Neural progenitor cell (in vitro differentiated cells): Measurements from ENCODE around the gene APBB1. TPM values are rescaled to one million over a fixed set of nuclear protein-coding genes. Genes with fewer than 3 reads are reported as not detected.

Experiments used
- DNase-seq: peaks from one replicate; pipeline ENCODE4 v3.0.0-alpha.2; 2016; ENCODE audit warnings: low spot score
- H2AFZ ChIP-seq: fragments of 200-600 bp; sonication (generic); replicated peaks from 2 replicates; pipeline ENCODE4 v1.6.1; 2016; ENCODE audit warnings: antibody characterized with exemption
- H3F3A ChIP-seq: fragments of 200-600 bp; sonication (generic); 2 replicates; pipeline ENCODE4 v1.6.1; 2016; ENCODE audit warnings: antibody characterized with exemption, low read depth
- H3K27ac ChIP-seq: fragments of 200-600 bp; sonication (generic); 2 replicates; pipeline ENCODE4 v1.5.1; 2016; ENCODE audit warnings: mild to moderate bottlenecking
- H3K27me3 ChIP-seq: fragments of 200-600 bp; sonication (generic); 2 replicates; pipeline ENCODE4 v1.6.1; 2016; ENCODE audit warnings: mild to moderate bottlenecking, moderate library complexity
- H3K36me3 ChIP-seq: fragments of 200-600 bp; sonication (generic); 2 replicates; pipeline ENCODE4 v1.5.1; 2016
- H3K4me1 ChIP-seq: fragments of 200-600 bp; sonication (generic); 2 replicates; pipeline ENCODE4 v1.6.1; 2016; ENCODE audit warnings: mixed run types
- H3K4me2 ChIP-seq: fragments of 200-600 bp; sonication (generic); 2 replicates; pipeline ENCODE4 v1.6.1; 2016
- H3K4me3 ChIP-seq: fragments of 200-600 bp; sonication (generic); 2 replicates; pipeline ENCODE4 v1.5.1; 2016
- H3K79me2 ChIP-seq: fragments of 200-600 bp; sonication (generic); 2 replicates; pipeline ENCODE4 v1.6.1; 2016; ENCODE audit warnings: low read depth
- H3K9ac ChIP-seq: fragments of 200-600 bp; sonication (generic); 2 replicates; pipeline ENCODE4 v1.6.1; 2016
- H3K9me3 ChIP-seq: fragments of 200-600 bp; sonication (generic); 2 replicates; pipeline ENCODE4 v1.5.1; 2016; ENCODE audit warnings: low read depth
- H4K20me1 ChIP-seq: fragments of 200-600 bp; sonication (generic); 2 replicates; pipeline ENCODE4 v1.6.1; 2016; ENCODE audit warnings: low read depth
- H3K27ac Mint-ChIP-seq: 3 replicates; pipeline ENCODE4 v1.8.0; 2021; ENCODE audit warnings: mixed read lengths
- H3K27me3 Mint-ChIP-seq: 2 replicates; pipeline ENCODE4 v1.8.0; 2022; ENCODE audit warnings: low read depth, mild to moderate bottlenecking, inconsistent platforms, moderate library complexity, mixed read lengths; ENCODE audit not compliant: insufficient read depth
- H3K36me3 Mint-ChIP-seq: 3 replicates; pipeline ENCODE4 v1.8.0; 2021; ENCODE audit warnings: mixed read lengths
- H3K4me1 Mint-ChIP-seq: 3 replicates; pipeline ENCODE4 v1.8.0; 2021; ENCODE audit warnings: mixed read lengths
- H3K4me3 Mint-ChIP-seq: 3 replicates; pipeline ENCODE4 v1.8.0; 2021; ENCODE audit warnings: mild to moderate bottlenecking, moderate library complexity, mixed read lengths
- H3K9me3 Mint-ChIP-seq: 3 replicates; pipeline ENCODE4 v1.8.0; 2020; ENCODE audit warnings: mixed read lengths
- EZH2 ChIP-seq: fragments of 200-600 bp; sonication (generic); IDR thresholded peaks from 2 replicates; pipeline ENCODE4 v1.6.1; 2017; ENCODE audit warnings: antibody characterized with exemption, mild to moderate bottlenecking, moderate library complexity
- EZH2phosphoT487 ChIP-seq: fragments of 200-600 bp; sonication (generic); IDR thresholded peaks from 2 replicates; pipeline ENCODE4 v1.6.1; 2017; ENCODE audit warnings: antibody characterized with exemption
- total RNA-seq: library from RNA; depleted of rRNA; stranded (reverse); fragments of >200 nt; gene quantifications from 2 replicates; pipeline ENCODE4 v1.2.3, GENCODE V29; 2015; ENCODE audit warnings: low replicate concordance
- TF ChIP-seq, protein P1 (sequence below): fragments of 200-600 bp; sonication (generic); IDR thresholded peaks from 2 replicates; pipeline ENCODE4 v1.5.1; 2017; ENCODE audit warnings: antibody characterized with exemption, mild to moderate bottlenecking

The APBB1 gene
- total RNA-seq, 1 donor from 2014 or later: 38.5 TPM

DNA sequence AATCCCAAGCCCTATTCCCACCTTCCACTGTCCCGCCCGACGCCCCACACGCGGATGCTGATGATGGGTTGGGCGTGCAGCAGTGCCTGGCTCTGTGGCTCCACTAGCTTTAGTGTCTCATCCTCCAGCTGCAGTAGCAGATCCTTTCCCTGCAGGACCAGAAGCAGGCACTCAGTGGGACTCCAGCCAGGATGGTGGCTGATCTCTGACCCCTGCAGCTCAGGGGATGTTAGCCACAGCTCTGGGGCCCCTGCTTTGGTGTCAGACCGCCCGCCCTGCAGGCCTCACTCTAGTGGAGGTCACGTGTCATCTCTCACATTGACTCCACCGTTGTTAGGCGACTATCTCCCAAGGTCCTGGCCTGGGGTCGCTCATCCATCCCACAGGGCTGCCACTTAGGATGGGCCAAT is 16.8 kb downstream of the APBB1 start:
- no peak overlapping the region for H3K4me3 ChIP-seq
- Mint-ChIP-seq H3K36me3 (peaks cover 27% of the 10 kb centered on the region), H3K27me3 (peaks cover 2% of the 10 kb centered on the region), H3K9me3 (no peaks in the 10 kb centered on the region), H3K4me3 (no peak overlapping the region), H3K27ac (no peak overlapping the region), H3K4me1 (peaks cover 57% of the 10 kb centered on the region)
- H3K4me1 ChIP-seq: peaks cover 10% of the 10 kb centered on the region
- no peaks in the 10 kb centered on the region for H3K27me3 ChIP-seq
- no peaks in the 10 kb centered on the region for H3K9me3 ChIP-seq
- no peak overlapping the region for H3K4me2 ChIP-seq
- H2AFZ ChIP-seq: no peak overlapping the region
- no peaks in the 10 kb centered on the region for H3K79me2 ChIP-seq
- no peak for DNase-seq
- no peak overlapping the region for H3K27ac ChIP-seq
- no peak overlapping the region for H3K9ac ChIP-seq
- peaks cover 25% of the 10 kb centered on the region for H4K20me1 ChIP-seq
- TF ChIP-seq EZH2phosphoT487 (no peak), EZH2 (no peak)
- TF ChIP-seq, protein P1, sequence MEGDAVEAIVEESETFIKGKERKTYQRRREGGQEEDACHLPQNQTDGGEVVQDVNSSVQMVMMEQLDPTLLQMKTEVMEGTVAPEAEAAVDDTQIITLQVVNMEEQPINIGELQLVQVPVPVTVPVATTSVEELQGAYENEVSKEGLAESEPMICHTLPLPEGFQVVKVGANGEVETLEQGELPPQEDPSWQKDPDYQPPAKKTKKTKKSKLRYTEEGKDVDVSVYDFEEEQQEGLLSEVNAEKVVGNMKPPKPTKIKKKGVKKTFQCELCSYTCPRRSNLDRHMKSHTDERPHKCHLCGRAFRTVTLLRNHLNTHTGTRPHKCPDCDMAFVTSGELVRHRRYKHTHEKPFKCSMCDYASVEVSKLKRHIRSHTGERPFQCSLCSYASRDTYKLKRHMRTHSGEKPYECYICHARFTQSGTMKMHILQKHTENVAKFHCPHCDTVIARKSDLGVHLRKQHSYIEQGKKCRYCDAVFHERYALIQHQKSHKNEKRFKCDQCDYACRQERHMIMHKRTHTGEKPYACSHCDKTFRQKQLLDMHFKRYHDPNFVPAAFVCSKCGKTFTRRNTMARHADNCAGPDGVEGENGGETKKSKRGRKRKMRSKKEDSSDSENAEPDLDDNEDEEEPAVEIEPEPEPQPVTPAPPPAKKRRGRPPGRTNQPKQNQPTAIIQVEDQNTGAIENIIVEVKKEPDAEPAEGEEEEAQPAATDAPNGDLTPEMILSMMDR: no peak
- H3F3A ChIP-seq: peaks cover 15% of the 10 kb centered on the region
- H3K36me3 ChIP-seq: no peaks in the 10 kb centered on the region

DNA sequence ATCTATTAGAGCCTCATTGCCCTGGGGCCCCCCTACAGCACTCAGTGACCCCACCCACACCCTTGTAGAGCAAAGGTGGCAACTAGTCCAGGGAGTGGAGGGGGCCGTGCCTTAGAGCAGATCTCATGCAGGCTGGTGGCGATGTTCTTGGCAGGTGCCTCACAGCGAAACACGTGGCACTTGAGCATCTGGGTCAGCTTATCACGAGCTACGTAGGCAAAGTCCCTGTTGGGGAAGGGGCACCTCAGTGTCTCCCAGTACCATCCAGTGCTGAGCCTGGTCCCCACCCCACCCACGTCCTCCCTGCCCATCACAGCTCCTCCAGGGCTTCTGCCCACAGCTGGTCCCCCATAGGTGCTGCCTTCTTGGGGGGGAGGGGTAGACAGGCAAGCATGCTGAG is 17.4 kb downstream of the APBB1 start:
- Mint-ChIP-seq H3K4me3 (no peak overlapping the region), H3K27ac (no peak overlapping the region), H3K4me1 (peaks cover 52% of the 10 kb centered on the region), H3K36me3 (peaks cover 29% of the 10 kb centered on the region), H3K9me3 (no peaks in the 10 kb centered on the region), H3K27me3 (peaks cover 2% of the 10 kb centered on the region)
- H3K4me3 ChIP-seq: no peak overlapping the region
- H3K36me3 ChIP-seq: no peaks in the 10 kb centered on the region
- no peaks in the 10 kb centered on the region for H3K27me3 ChIP-seq
- no peak overlapping the region for H3K4me2 ChIP-seq
- DNase-seq: no peak
- H3F3A ChIP-seq: peaks cover 15% of the 10 kb centered on the region
- H3K4me1 ChIP-seq: peaks cover 10% of the 10 kb centered on the region
- H3K9ac ChIP-seq: no peak overlapping the region
- no peak overlapping the region for H2AFZ ChIP-seq
- TF ChIP-seq, protein P1: no peak
- no peak for TF ChIP-seq EZH2phosphoT487
- no peaks in the 10 kb centered on the region for H3K9me3 ChIP-seq
- H3K79me2 ChIP-seq: no peaks in the 10 kb centered on the region
- no peak overlapping the region for H3K27ac ChIP-seq
- H4K20me1 ChIP-seq: peaks cover 22% of the 10 kb centered on the region

DNA sequence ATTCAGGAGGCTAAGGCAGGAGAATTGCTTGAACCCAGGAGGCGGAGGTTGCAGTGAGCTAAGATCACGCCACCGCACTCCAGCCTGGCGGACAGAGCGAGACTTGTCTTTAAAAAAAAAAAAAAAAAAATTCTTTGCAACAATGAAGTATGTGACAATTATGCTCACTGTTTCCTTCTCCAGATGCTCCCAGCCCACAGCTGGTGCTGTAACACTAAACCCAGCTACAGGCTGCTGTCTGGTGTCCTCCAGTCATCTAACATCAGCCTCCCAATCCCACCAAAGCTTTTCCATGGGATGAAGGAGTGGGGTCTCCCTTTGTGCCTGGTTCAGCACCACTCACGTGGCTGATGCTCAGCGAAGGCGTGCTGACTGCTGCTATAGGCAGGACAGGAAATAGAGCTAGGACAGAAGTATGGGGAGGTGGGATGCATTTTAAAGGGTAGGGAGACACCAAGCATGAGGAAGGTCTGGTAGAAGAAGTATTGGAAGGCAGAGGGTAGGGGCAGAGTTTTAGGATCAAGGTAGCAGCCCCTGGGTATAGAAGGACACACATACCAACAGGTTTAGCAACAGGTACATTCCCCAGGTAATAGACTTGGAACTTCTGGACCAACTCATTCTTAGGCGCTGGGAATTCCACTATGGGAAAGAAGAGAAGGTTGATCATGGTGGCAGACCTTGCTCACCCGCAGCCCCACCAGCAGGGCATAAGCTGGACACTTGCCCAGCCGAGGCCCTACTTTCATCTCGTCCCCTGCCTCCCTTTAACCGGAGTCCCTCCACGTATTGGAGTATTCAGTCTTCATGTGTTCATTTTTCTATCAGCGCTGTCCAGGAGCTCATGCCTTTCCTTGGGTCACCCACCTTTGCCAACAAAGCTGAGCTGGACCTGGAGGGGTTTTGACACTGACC is 18.2 kb downstream of the APBB1 start:
- Histone ChIP-seq H3K4me1 (peaks cover 10% of the 10 kb centered on the region), H3K4me2 (no peak overlapping the region), H3K36me3 (no peaks in the 10 kb centered on the region), H3K79me2 (no peaks in the 10 kb centered on the region), H2AFZ (no peak overlapping the region), H3K27ac (no peak overlapping the region), H3F3A (peaks cover 10% of the 10 kb centered on the region), H3K9me3 (no peaks in the 10 kb centered on the region), H3K27me3 (no peaks in the 10 kb centered on the region), H3K9ac (no peak overlapping the region), H3K4me3 (no peak overlapping the region), H4K20me1 (peaks cover 18% of the 10 kb centered on the region)
- DNase-seq: no peak
- H3K4me1 Mint-ChIP-seq: peaks cover 44% of the 10 kb centered on the region
- H3K27ac Mint-ChIP-seq: no peak overlapping the region
- TF ChIP-seq EZH2 (no peak), EZH2phosphoT487 (no peak)
- H3K36me3 Mint-ChIP-seq: peaks cover 36% of the 10 kb centered on the region
- H3K27me3 Mint-ChIP-seq: peaks cover 5% of the 10 kb centered on the region
- H3K9me3 Mint-ChIP-seq: no peaks in the 10 kb centered on the region
- no peak overlapping the region for H3K4me3 Mint-ChIP-seq

DNA sequence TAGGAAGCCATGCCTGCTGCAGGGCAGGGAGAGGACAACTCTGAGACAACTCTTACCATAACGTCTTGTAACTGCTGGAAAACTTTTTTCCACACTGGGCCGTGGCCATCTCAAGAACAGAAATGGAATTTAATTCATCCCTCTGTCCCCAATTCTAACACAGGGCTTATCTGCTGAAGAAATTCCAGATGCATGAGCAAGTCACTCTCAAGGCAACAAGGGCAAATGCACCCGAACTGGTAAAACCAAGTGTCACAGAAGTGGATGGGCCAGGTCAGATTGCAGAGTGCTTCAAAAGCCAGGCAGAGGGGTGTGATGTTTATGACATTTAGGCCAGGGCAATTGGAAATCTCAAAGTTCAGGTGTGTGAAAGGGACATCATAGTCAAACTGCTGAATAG is 21.3 kb downstream of the APBB1 start:
- Histone ChIP-seq H3K79me2 (no peaks in the 10 kb centered on the region), H3K9me3 (no peaks in the 10 kb centered on the region), H3F3A (no peaks in the 10 kb centered on the region), H3K4me2 (no peak overlapping the region), H2AFZ (no peak overlapping the region), H3K36me3 (no peaks in the 10 kb centered on the region), H3K9ac (no peak overlapping the region), H3K27me3 (no peaks in the 10 kb centered on the region), H4K20me1 (no peaks in the 10 kb centered on the region), H3K4me1 (no peaks in the 10 kb centered on the region), H3K4me3 (no peak overlapping the region), H3K27ac (no peak overlapping the region)
- no peak overlapping the region for H3K4me3 Mint-ChIP-seq
- H3K36me3 Mint-ChIP-seq: peaks cover 37% of the 10 kb centered on the region
- H3K27me3 Mint-ChIP-seq: peaks cover 8% of the 10 kb centered on the region
- TF ChIP-seq EZH2 (no peak), EZH2phosphoT487 (no peak)
- TF ChIP-seq, protein P1: no peak
- H3K4me1 Mint-ChIP-seq: peaks cover 28% of the 10 kb centered on the region
- no peak overlapping the region for H3K27ac Mint-ChIP-seq
- H3K9me3 Mint-ChIP-seq: no peaks in the 10 kb centered on the region
- DNase-seq: no peak
